Measurements from ENCODE around the gene PF4V1.

Gene PF4V1

DNA sequence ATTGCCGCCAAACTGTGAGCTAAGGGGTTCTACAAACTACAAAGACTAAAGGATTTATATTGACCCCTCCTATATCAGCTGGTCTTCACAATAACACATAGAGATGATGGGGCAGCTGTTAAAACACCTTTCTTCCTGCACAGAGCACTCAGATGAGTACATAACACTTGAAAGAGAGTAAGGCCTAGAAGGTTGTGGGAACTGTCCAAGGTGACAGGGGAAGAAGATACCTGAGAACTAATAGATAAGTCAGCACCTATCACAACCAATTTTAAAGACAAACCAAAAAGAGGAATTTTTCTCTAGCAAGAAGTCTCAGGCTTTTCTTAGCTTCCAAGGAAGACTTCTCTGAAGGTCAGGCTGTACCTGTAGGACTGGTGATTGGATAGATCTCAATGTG is 35.8 kb upstream of the PF4V1 start:
- no peak overlapping the region for H2AFZ ChIP-seq (ENCODE audit: low read length)
- peaks cover 29% of the 10 kb centered on the region for H3K4me1 ChIP-seq (ENCODE audit: insufficient read depth, low read length, poor library complexity, severe bottlenecking)
- H3K4me2 ChIP-seq (ENCODE audit: low read depth, low read length, poor library complexity, severe bottlenecking): no peak overlapping the region
- no peak overlapping the region for H3K9ac ChIP-seq (ENCODE audit: low read depth, low read length, poor library complexity, severe bottlenecking)
- H3F3A ChIP-seq (ENCODE audit: low read depth): no peaks in the 10 kb centered on the region
- H4K20me1 ChIP-seq (ENCODE audit: insufficient read depth, low read length, poor library complexity, severe bottlenecking): no peaks in the 10 kb centered on the region
- H3K36me3 ChIP-seq (ENCODE audit: insufficient read depth, low read length): no peaks in the 10 kb centered on the region
- no peaks in the 10 kb centered on the region for H3K27me3 ChIP-seq (ENCODE audit: insufficient read depth, low read length, poor library complexity, severe bottlenecking)
- TF ChIP-seq EZH2phosphoT487 (IDR thresholded peaks at IDR 0.05; ENCODE audit: borderline replicate concordance): no peak
- no peak for TF ChIP-seq CTCF (conservative IDR thresholded peaks at IDR 0.05; ENCODE audit: low read length)
- no peaks in the 10 kb centered on the region for H3K9me2 ChIP-seq (replicated peaks; ENCODE audit: low read depth, low read length)
- no peaks in the 10 kb centered on the region for H3K9me3 ChIP-seq (ENCODE audit: insufficient read depth, low read depth, low read length)
- H3K4me3 ChIP-seq (ENCODE audit: low read length, poor library complexity, severe bottlenecking): no peak overlapping the region
- no peaks in the 10 kb centered on the region for H3K79me2 ChIP-seq (ENCODE audit: insufficient read depth, low read length)

GRCh38 chr4:73821325-73821724 is 31.8 kb upstream of the PF4V1 start:
- Histone ChIP-seq H3K4me3 (ENCODE audit: low read length, poor library complexity, severe bottlenecking) (no peak overlapping the region), H3K9me2 (replicated peaks; ENCODE audit: low read depth, low read length) (no peaks in the 10 kb centered on the region), H4K20me1 (ENCODE audit: insufficient read depth, low read length, poor library complexity, severe bottlenecking) (no peaks in the 10 kb centered on the region), H3K9me3 (ENCODE audit: insufficient read depth, low read depth, low read length) (no peaks in the 10 kb centered on the region), H3K9ac (ENCODE audit: low read depth, low read length, poor library complexity, severe bottlenecking) (no peak overlapping the region), H3F3A (ENCODE audit: low read depth) (no peaks in the 10 kb centered on the region), H2AFZ (ENCODE audit: low read length) (no peak overlapping the region), H3K4me2 (ENCODE audit: low read depth, low read length, poor library complexity, severe bottlenecking) (no peak overlapping the region), H3K4me1 (ENCODE audit: insufficient read depth, low read length, poor library complexity, severe bottlenecking) (peaks cover 10% of the 10 kb centered on the region), H3K36me3 (ENCODE audit: insufficient read depth, low read length) (no peaks in the 10 kb centered on the region), H3K79me2 (ENCODE audit: insufficient read depth, low read length) (no peaks in the 10 kb centered on the region), H3K27me3 (ENCODE audit: insufficient read depth, low read length, poor library complexity, severe bottlenecking) (no peaks in the 10 kb centered on the region)
- TF ChIP-seq EZH2phosphoT487 (IDR thresholded peaks at IDR 0.05; ENCODE audit: borderline replicate concordance) (no peak), CTCF (conservative IDR thresholded peaks at IDR 0.05; ENCODE audit: low read length) (no peak)

DNA sequence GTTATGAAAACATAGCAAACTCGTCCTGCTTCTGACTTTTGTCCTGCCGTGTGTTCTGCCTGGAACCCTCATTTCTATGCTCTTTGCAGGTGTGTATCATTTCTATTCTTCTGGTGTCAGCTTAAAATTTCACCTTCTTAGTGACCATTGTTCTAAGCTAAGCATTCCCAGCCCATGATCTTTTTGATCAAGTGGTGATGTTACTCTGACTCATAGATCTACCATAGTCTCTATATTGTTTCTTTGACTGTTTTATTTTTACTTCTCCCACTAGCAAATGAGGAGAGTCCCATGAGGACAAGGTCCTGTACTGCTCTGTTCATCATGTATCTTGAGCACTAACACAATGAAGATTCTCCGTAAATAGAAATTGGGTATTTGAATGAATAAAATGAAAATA is 30.7 kb upstream of the PF4V1 start:
- peaks cover 2% of the 10 kb centered on the region for H3K9me3 ChIP-seq (ENCODE audit: insufficient read depth, low read depth, low read length)
- no peaks in the 10 kb centered on the region for H3F3A ChIP-seq (ENCODE audit: low read depth)
- H3K4me2 ChIP-seq (ENCODE audit: low read depth, low read length, poor library complexity, severe bottlenecking): no peak overlapping the region
- H3K36me3 ChIP-seq (ENCODE audit: insufficient read depth, low read length): no peaks in the 10 kb centered on the region
- H4K20me1 ChIP-seq (ENCODE audit: insufficient read depth, low read length, poor library complexity, severe bottlenecking): no peaks in the 10 kb centered on the region
- H3K9me2 ChIP-seq (replicated peaks; ENCODE audit: low read depth, low read length): no peaks in the 10 kb centered on the region
- no peaks in the 10 kb centered on the region for H3K79me2 ChIP-seq (ENCODE audit: insufficient read depth, low read length)
- H3K27me3 ChIP-seq (ENCODE audit: insufficient read depth, low read length, poor library complexity, severe bottlenecking): no peaks in the 10 kb centered on the region
- H3K4me1 ChIP-seq (ENCODE audit: insufficient read depth, low read length, poor library complexity, severe bottlenecking): no peaks in the 10 kb centered on the region
- no peak overlapping the region for H3K9ac ChIP-seq (ENCODE audit: low read depth, low read length, poor library complexity, severe bottlenecking)
- no peak overlapping the region for H3K4me3 ChIP-seq (ENCODE audit: low read length, poor library complexity, severe bottlenecking)
- TF ChIP-seq EZH2phosphoT487 (IDR thresholded peaks at IDR 0.05; ENCODE audit: borderline replicate concordance): no peak
- TF ChIP-seq CTCF (conservative IDR thresholded peaks at IDR 0.05; ENCODE audit: low read length): no peak
- no peak overlapping the region for H2AFZ ChIP-seq (ENCODE audit: low read length)
